PC-3 (cell line): ENCODE results near the gene DNASE1L2. TPM values are rescaled to one million over a fixed set of nuclear protein-coding genes. Genes with fewer than 3 reads are reported as not detected.

Experiments used
- ATAC-seq: fragments of 200-7000 bp; cut with Tn5 transposase; 2 replicates; pipeline ENCODE4 v1.9.1; 2020; ENCODE audit warnings: mild to moderate bottlenecking, moderate library complexity
- BruUV-seq: library from RNA; stranded (reverse); fragments of 400-500 nt; replicated peaks from 2 replicates; lab custom pipeline; 2021; lab: Mats Ljungman, UMichigan
- CTCF ChIA-PET: fragments of 300-600 bp; sonication (Branson Sonifier 250); formaldehyde crosslinking; loops from one replicate; lab custom pipeline; 2022; ENCODE audit warnings: antibody characterized with exemption; lab: Charles Lee
- POLR2A ChIA-PET: fragments of 300-600 bp; sonication (Branson Sonifier 250); formaldehyde crosslinking; loops from one replicate; lab custom pipeline; 2022; ENCODE audit warnings: antibody characterized with exemption; ENCODE audit not compliant: unreplicated experiment; lab: Charles Lee
- DNase-seq: peaks from one replicate; pipeline ENCODE4 v3.0.0-alpha.2; 2015
- H2AFZ ChIP-seq: fragments of 300-600 bp; sonication (generic); 2 replicates; pipeline ENCODE4 v1.6.0; 2016; ENCODE audit warnings: antibody characterized with exemption, low read length
- H3F3A ChIP-seq: fragments of 300-600 bp; sonication (generic); one replicate; pipeline ENCODE4 v1.6.0; 2017; ENCODE audit warnings: antibody characterized with exemption, low read length, control low read depth, mild to moderate bottlenecking; ENCODE audit not compliant: unreplicated experiment
- H3K27ac ChIP-seq: fragments of 300-600 bp; sonication (generic); 2 replicates; pipeline ENCODE4 v1.5.1; 2016; ENCODE audit warnings: mild to moderate bottlenecking, low read length
- H3K27me3 ChIP-seq: fragments of 300-600 bp; sonication (generic); 2 replicates; pipeline ENCODE4 v1.6.1; 2016; ENCODE audit warnings: low read length, mixed read lengths
- H3K36me3 ChIP-seq: fragments of 300-600 bp; sonication (generic); 2 replicates; pipeline ENCODE4 v1.6.1; 2016; ENCODE audit warnings: low read depth, mixed run types, low read length, mixed read lengths
- H3K4me1 ChIP-seq: fragments of 300-600 bp; sonication (generic); 2 replicates; pipeline ENCODE4 v1.5.1; 2016; ENCODE audit warnings: low read length; ENCODE audit not compliant: insufficient read depth
- H3K4me2 ChIP-seq: fragments of 300-600 bp; sonication (generic); 2 replicates; pipeline ENCODE4 v1.6.0; 2016; ENCODE audit warnings: low read length
- H3K4me3 ChIP-seq: fragments of 300-600 bp; sonication (generic); 2 replicates; pipeline ENCODE4 v1.5.1; 2016; ENCODE audit warnings: mild to moderate bottlenecking, low read length, mixed read lengths
- H3K79me2 ChIP-seq: fragments of 300-600 bp; sonication (generic); 2 replicates; pipeline ENCODE4 v1.6.1; 2017; ENCODE audit warnings: low read length, mixed read lengths
- H3K9ac ChIP-seq: fragments of 300-600 bp; sonication (generic); 2 replicates; pipeline ENCODE4 v1.6.0; 2016; ENCODE audit warnings: mild to moderate bottlenecking, low read length
- H3K9me2 ChIP-seq: fragments of 300-600 bp; sonication (generic); replicated peaks from 2 replicates; pipeline ENCODE4 v1.6.1; 2016; ENCODE audit warnings: mixed run types, low read length, mixed read lengths
- H3K9me3 ChIP-seq: fragments of 300-600 bp; sonication (generic); 2 replicates; pipeline ENCODE4 v1.6.1; 2016; ENCODE audit warnings: low read length, mixed read lengths
- H4K20me1 ChIP-seq: fragments of 300-600 bp; sonication (generic); 2 replicates; pipeline ENCODE4 v1.6.1; 2016; ENCODE audit warnings: low read length, mixed read lengths
- CTCF ChIP-seq: fragments of 300-600 bp; sonication (generic); conservative IDR thresholded peaks from 2 replicates; pipeline ENCODE4 v1.5.1; 2017; ENCODE audit warnings: antibody characterized with exemption, low read depth, mild to moderate bottlenecking, low read length
- EZH2 ChIP-seq: fragments of 300-600 bp; sonication (generic); IDR thresholded peaks from one replicate; pipeline ENCODE4 v1.6.1; 2017; ENCODE audit warnings: antibody characterized with exemption, mild to moderate bottlenecking, low read length; ENCODE audit not compliant: unreplicated experiment
- EZH2phosphoT487 ChIP-seq: fragments of 300-600 bp; sonication (generic); IDR thresholded peaks from 2 replicates; pipeline ENCODE4 v1.6.1; 2018; ENCODE audit warnings: mild to moderate bottlenecking, antibody characterized with exemption, low read length, borderline replicate concordance
- intact Hi-C: fragments of 100-400 bp; cut with micrococcal nuclease; formaldehyde crosslinking; loops from 2 replicates; pipeline ENCODE4 v1.9.0; 2023
- total RNA-seq: library from RNA; depleted of rRNA; stranded (reverse); fragments of >200 nt; gene quantifications from 2 replicates; pipeline ENCODE4 v1.2.3, GENCODE V29; 2014

DNASE1L2 gene
- total RNA-seq, 1 experiment from 2014 or later: 2.7 TPM

- no peaks in the 10 kb centered on the region for H3K27me3 ChIP-seq
- no peak overlapping the region for H3K4me3 ChIP-seq
- H4K20me1 ChIP-seq: no peaks in the 10 kb centered on the region
- no peaks in the 10 kb centered on the region for H3K9me3 ChIP-seq
- H3K36me3 ChIP-seq: no peaks in the 10 kb centered on the region
- intact Hi-C loops: no loop called here
- H3K9me2 ChIP-seq: no peaks in the 10 kb centered on the region
- H3K9ac ChIP-seq: no peak overlapping the region
- ChIA-PET CTCF (no interaction called here), POLR2A (no interaction called here)
- ATAC-seq (no peak), DNase-seq (no peak)
- no peak overlapping the region for H3K4me2 ChIP-seq
- H3F3A ChIP-seq: no peaks in the 10 kb centered on the region
- H3K79me2 ChIP-seq: no peaks in the 10 kb centered on the region
- no TSS peak for BruUV-seq
- TF ChIP-seq EZH2: no peak
- 0 out of 2 replicates have a peak, but pooled peaks have one; percentile 12 for TF ChIP-seq CTCF
- TF ChIP-seq EZH2phosphoT487: no peak
- H3K27ac ChIP-seq: no peak overlapping the region
- no peaks in the 10 kb centered on the region for H3K4me1 ChIP-seq
- no peak overlapping the region for H2AFZ ChIP-seq
These were observed 42.0 kb downstream of the DNASE1L2 start for GRCh38 chr16:2278272-2278608.

- no peak overlapping the region for H2AFZ ChIP-seq
- ChIA-PET POLR2A (no interaction called here), CTCF (no interaction called here)
- H3K9ac ChIP-seq: no peak overlapping the region
- no peak for TF ChIP-seq EZH2
- TF ChIP-seq EZH2phosphoT487: no peak
- TF ChIP-seq CTCF: no peak
- H3K9me2 ChIP-seq: no peaks in the 10 kb centered on the region
- intact Hi-C loops: no loop called here
- H3F3A ChIP-seq: no peaks in the 10 kb centered on the region
- H3K27ac ChIP-seq: no peak overlapping the region
- no peak overlapping the region for H3K4me3 ChIP-seq
- H3K79me2 ChIP-seq: no peaks in the 10 kb centered on the region
- DNase-seq: no peak
- no peaks in the 10 kb centered on the region for H3K27me3 ChIP-seq
- H3K4me2 ChIP-seq: no peak overlapping the region
- H3K36me3 ChIP-seq: no peaks in the 10 kb centered on the region
- H3K4me1 ChIP-seq: no peaks in the 10 kb centered on the region
- no peak for ATAC-seq
- H3K9me3 ChIP-seq: no peaks in the 10 kb centered on the region
- no TSS peak for BruUV-seq
- H4K20me1 ChIP-seq: no peaks in the 10 kb centered on the region
These were observed 42.9 kb downstream of the DNASE1L2 start for GRCh38 chr16:2278956-2279800.

GRCh38 chr16:2280461-2280860, 44.2 kb downstream of the DNASE1L2 start:
- Histone ChIP-seq H3K36me3 (no peaks in the 10 kb centered on the region), H3K9me2 (no peaks in the 10 kb centered on the region), H3K4me3 (no peak overlapping the region), H3K9ac (no peak overlapping the region), H3K4me1 (no peaks in the 10 kb centered on the region), H3K4me2 (no peak overlapping the region), H3K27ac (no peak overlapping the region), H2AFZ (no peak overlapping the region), H4K20me1 (no peaks in the 10 kb centered on the region), H3K79me2 (no peaks in the 10 kb centered on the region), H3K27me3 (no peaks in the 10 kb centered on the region), H3F3A (no peaks in the 10 kb centered on the region), H3K9me3 (no peaks in the 10 kb centered on the region)
- ChIA-PET POLR2A (no interaction called here), CTCF (no interaction called here)
- DNase-seq: no peak
- TF ChIP-seq CTCF (no peak), EZH2 (no peak)
- no TSS peak for BruUV-seq
- ATAC-seq: no peak
- intact Hi-C loops: no loop called here
